Measurements from ENCODE around the gene THAP5. TPM values are rescaled to one million over a fixed set of nuclear protein-coding genes. Genes with fewer than 3 reads are reported as not detected.

Gene THAP5
- total and polyA plus RNA-seq, 10 donors: 8.8 to 44.1 (median 30.6) TPM

DNA sequence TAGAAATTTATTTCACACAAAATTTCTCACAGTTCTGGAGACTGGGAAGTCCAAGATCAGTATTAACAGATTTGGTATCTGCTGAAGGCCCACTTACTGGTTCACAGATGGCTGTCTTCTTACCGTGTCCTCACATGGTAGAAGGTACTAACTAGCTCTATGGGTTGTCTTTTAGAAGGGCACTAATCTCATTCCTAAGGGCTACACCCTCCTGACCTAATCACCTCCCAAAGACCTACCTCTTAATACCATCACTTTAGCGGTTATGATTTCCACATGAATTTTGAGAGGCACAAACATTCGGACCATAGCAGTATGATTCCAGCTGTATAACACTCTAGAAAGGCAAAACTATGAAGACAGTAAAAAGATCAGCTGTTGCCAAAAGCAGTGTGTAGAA, 51.6 kb downstream of the THAP5 start:
- H3K27ac ChIP-seq: no peak overlapping the region
- 94 to 99% (median 98%) methylated on average over 3 of the region's 3 CpGs for WGBS, 5 donors
- intact Hi-C loops (cut with DNase I; ENCODE audit: low total_unique reads): no loop called here
- TF ChIP-seq POLR2AphosphoS5 (IDR thresholded peaks at IDR 0.05): no peak
- TF ChIP-seq, protein P1, sequence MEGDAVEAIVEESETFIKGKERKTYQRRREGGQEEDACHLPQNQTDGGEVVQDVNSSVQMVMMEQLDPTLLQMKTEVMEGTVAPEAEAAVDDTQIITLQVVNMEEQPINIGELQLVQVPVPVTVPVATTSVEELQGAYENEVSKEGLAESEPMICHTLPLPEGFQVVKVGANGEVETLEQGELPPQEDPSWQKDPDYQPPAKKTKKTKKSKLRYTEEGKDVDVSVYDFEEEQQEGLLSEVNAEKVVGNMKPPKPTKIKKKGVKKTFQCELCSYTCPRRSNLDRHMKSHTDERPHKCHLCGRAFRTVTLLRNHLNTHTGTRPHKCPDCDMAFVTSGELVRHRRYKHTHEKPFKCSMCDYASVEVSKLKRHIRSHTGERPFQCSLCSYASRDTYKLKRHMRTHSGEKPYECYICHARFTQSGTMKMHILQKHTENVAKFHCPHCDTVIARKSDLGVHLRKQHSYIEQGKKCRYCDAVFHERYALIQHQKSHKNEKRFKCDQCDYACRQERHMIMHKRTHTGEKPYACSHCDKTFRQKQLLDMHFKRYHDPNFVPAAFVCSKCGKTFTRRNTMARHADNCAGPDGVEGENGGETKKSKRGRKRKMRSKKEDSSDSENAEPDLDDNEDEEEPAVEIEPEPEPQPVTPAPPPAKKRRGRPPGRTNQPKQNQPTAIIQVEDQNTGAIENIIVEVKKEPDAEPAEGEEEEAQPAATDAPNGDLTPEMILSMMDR (IDR thresholded peaks at IDR 0.05 in 8 of 11, conservative IDR thresholded peaks at IDR 0.05 in 3 of 11): no peak
- peaks cover 0 to 9% (median 2%) of the 10 kb centered on the region in 8 donors for H3K9me3 ChIP-seq
- H3K27me3 ChIP-seq (replicated peaks in 1 of 7): no peaks in the 10 kb centered on the region
- no peak for DNase-seq
- peaks cover 2 to 83% (median 36%) of the 10 kb centered on the region in 6 donors for H3K36me3 ChIP-seq
- peaks cover 0 to 83% (median 39%) of the 10 kb centered on the region in 6 donors for H3K4me1 ChIP-seq
- H3K4me3 ChIP-seq: no peak overlapping the region

DNA sequence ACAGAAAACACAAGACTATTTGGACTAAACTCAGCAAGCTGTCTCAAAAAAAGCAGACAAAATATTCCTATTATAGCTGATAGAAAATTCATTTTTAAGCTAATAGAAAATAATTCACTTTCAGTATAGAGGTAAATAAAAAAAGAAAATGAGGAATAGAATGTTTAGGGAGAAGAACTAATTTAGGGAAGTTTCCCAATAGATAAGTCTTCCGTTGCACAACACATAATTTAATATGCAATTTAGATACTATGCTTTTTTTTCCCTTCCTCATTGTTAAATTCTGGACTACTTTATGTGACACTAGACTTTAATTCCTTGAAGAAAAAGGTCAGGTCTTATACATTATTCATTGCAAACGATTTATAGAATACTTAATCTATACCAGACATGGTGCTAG, 53.9 kb downstream of the THAP5 start:
- H3K36me3 ChIP-seq: peaks cover 2 to 91% (median 42%) of the 10 kb centered on the region in 6 donors
- TF ChIP-seq POLR2AphosphoS5 (IDR thresholded peaks at IDR 0.05) (no peak), POLR2A (IDR thresholded peaks at IDR 0.05) (no peak)
- TF ChIP-seq, protein P1 (IDR thresholded peaks at IDR 0.05 in 8 of 11, conservative IDR thresholded peaks at IDR 0.05 in 3 of 11): no peak
- H3K9me3 ChIP-seq: peaks cover 0 to 9% (median 2%) of the 10 kb centered on the region in 8 donors
- H3K4me3 ChIP-seq: no peak overlapping the region
- DNase-seq: no peak
- H3K27me3 ChIP-seq (replicated peaks in 1 of 7): no peaks in the 10 kb centered on the region
- intact Hi-C loops (cut with DNase I; ENCODE audit: low total_unique reads): no loop called here
- H3K27ac ChIP-seq: peak overlapping the region in 3 of 8 donors; percentile 19 to 45 (median 32)
- H3K4me1 ChIP-seq: peaks cover 0 to 60% (median 24%) of the 10 kb centered on the region in 6 donors
- WGBS, 5 donors: 57 to 81% (median 70%) methylated on average over 2 of the region's 2 CpGs

DNA sequence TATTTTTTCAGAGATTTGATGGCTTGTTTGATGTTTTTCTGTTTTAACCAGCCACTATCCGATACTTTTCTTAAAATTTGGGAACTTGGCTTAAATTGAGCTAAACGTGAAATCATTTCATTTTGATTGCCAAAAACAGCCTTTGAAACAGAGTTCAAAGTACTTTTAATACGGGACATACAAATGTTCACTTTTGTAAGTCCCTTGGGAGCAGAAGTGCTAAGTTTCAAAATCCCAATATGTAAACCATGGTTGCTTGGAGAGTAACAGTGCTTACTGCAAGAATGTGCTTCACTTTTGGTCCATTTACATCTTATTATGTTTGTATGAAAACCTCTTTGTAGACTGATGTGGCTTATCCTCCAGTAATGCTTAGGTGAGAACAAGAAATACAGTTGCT, 54.5 kb downstream of the THAP5 start:
- no peak for TF ChIP-seq POLR2A (IDR thresholded peaks at IDR 0.05)
- TF ChIP-seq POLR2AphosphoS5 (IDR thresholded peaks at IDR 0.05): no peak
- TF ChIP-seq, protein P1 (IDR thresholded peaks at IDR 0.05 in 8 of 11, conservative IDR thresholded peaks at IDR 0.05 in 3 of 11): no peak
- H3K36me3 ChIP-seq: peaks cover 2 to 92% (median 45%) of the 10 kb centered on the region in 6 donors
- no peaks in the 10 kb centered on the region for H3K27me3 ChIP-seq (replicated peaks in 1 of 7)
- peaks cover 0 to 54% (median 23%) of the 10 kb centered on the region in 6 donors for H3K4me1 ChIP-seq
- no peak for DNase-seq
- peak overlapping the region in 3 of 8 donors; percentile 19 to 45 (median 23) for H3K27ac ChIP-seq
- no peak overlapping the region for H3K4me3 ChIP-seq
- intact Hi-C loops (cut with DNase I; ENCODE audit: low total_unique reads): no loop called here
- H3K9me3 ChIP-seq: peaks cover 0 to 9% (median 2%) of the 10 kb centered on the region in 8 donors
- 51 to 72% (median 59%) methylated on average over 3 of the region's 3 CpGs for WGBS, 5 donors

Other genes starting within 250 kb of the THAP5 start
- gene NRCAM, start 113.3 kb downstream of the THAP5 start, total RNA-seq: 10 to 100 TPM in 6 of 7 donors, 1 to 10 TPM in 1; 4.1 to 88.5 (median 30.2) TPM
- gene NRCAM, start 113.3 kb downstream of the THAP5 start, polyA plus RNA-seq: 1 to 10 TPM; 5.4 to 8.7 (median 8.6) TPM
- gene PNPLA8, start 43.6 kb downstream of the THAP5 start, total RNA-seq: 10 to 100 TPM; 25.1 to 35.7 (median 31.6) TPM
- gene PNPLA8, start 43.6 kb downstream of the THAP5 start, polyA plus RNA-seq: 10 to 100 TPM; 11.9 to 14.5 (median 13.2) TPM
- 10 to 100 TPM; 14.1 to 79.2 (median 24.1) TPM for gene DNAJB9, start 168 bp upstream of the THAP5 start, total RNA-seq
- gene DNAJB9, start 168 bp upstream of the THAP5 start, polyA plus RNA-seq: 1 to 10 TPM; 5.0 to 8.2 (median 7.5) TPM